ENCODE results near the gene GPR148. TPM values are rescaled to one million over a fixed set of nuclear protein-coding genes. Genes with fewer than 3 reads are reported as not detected.

GPR148 gene
- total RNA-seq, 2 donors from 2014 or later = not detected

DNA sequence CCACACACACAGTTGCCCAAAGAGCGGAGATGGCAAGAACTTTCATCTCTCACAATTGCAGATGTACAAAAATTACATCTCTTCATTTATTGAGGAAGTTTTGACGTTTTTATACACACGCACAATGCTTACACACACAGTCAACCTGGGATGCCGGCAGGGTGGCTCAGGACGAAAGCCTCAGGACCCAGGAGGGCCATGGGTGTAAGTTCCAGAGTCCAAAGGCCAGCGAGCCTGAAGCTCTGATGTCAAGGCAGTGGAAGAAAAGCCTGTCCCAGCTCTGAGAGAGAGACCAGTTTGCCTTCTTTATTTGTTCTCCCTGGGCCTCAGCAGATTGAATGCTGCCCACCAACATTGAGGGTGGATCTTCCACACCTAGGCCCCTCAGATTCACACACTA lies 36.6 kb downstream of the GPR148 start:
- H3K27ac ChIP-seq = no peak overlapping the region
- TF ChIP-seq, protein P1, sequence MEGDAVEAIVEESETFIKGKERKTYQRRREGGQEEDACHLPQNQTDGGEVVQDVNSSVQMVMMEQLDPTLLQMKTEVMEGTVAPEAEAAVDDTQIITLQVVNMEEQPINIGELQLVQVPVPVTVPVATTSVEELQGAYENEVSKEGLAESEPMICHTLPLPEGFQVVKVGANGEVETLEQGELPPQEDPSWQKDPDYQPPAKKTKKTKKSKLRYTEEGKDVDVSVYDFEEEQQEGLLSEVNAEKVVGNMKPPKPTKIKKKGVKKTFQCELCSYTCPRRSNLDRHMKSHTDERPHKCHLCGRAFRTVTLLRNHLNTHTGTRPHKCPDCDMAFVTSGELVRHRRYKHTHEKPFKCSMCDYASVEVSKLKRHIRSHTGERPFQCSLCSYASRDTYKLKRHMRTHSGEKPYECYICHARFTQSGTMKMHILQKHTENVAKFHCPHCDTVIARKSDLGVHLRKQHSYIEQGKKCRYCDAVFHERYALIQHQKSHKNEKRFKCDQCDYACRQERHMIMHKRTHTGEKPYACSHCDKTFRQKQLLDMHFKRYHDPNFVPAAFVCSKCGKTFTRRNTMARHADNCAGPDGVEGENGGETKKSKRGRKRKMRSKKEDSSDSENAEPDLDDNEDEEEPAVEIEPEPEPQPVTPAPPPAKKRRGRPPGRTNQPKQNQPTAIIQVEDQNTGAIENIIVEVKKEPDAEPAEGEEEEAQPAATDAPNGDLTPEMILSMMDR (IDR thresholded peaks at IDR 0.05) = no peak
- H3K9me3 ChIP-seq = no peaks in the 10 kb centered on the region
- no peak for DNase-seq (ENCODE audit: low spot score)
- no peaks in the 10 kb centered on the region for H3K36me3 ChIP-seq
- no peaks in the 10 kb centered on the region for H3K4me1 ChIP-seq (ENCODE audit: control insufficient read depth in 1 of 2, low read depth in 2 of 2)
- H3K4me3 ChIP-seq = no peak overlapping the region
- ATAC-seq (ENCODE audit: insufficient number of reproducible peaks, low FRiP score, low read depth) = no peak
- no peaks in the 10 kb centered on the region for H3K27me3 ChIP-seq (replicated peaks; ENCODE audit: insufficient read depth)

DNA sequence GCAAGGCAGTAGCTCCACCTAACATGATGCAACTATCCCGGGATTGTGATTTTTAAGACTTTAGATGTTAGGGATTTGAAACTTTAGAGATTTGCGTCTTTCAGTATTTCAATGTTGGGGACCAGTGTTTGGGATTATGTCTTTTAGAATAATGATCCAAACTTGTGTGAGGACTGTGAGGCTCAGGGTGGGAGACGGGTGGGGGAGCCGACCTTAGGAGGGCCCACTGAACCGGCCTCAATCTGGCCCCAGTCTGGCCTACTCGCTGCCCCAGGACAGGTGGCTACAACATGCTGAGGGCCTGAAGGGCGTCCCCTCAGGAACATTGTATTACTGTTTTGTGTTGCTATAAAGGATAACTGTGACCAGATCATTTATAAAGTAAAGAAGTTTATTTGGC lies 37.2 kb downstream of the GPR148 start:
- TF ChIP-seq, protein P1 (IDR thresholded peaks at IDR 0.05) = no peak
- H3K9me3 ChIP-seq = no peaks in the 10 kb centered on the region
- no peaks in the 10 kb centered on the region for H3K36me3 ChIP-seq
- H3K4me3 ChIP-seq = no peak overlapping the region
- DNase-seq (ENCODE audit: low spot score) = no peak
- H3K27ac ChIP-seq = no peak overlapping the region
- no peak for ATAC-seq (ENCODE audit: insufficient number of reproducible peaks, low FRiP score, low read depth)
- H3K27me3 ChIP-seq (replicated peaks; ENCODE audit: insufficient read depth) = no peaks in the 10 kb centered on the region
- H3K4me1 ChIP-seq (ENCODE audit: control insufficient read depth in 1 of 2, low read depth in 2 of 2) = no peaks in the 10 kb centered on the region

DNA sequence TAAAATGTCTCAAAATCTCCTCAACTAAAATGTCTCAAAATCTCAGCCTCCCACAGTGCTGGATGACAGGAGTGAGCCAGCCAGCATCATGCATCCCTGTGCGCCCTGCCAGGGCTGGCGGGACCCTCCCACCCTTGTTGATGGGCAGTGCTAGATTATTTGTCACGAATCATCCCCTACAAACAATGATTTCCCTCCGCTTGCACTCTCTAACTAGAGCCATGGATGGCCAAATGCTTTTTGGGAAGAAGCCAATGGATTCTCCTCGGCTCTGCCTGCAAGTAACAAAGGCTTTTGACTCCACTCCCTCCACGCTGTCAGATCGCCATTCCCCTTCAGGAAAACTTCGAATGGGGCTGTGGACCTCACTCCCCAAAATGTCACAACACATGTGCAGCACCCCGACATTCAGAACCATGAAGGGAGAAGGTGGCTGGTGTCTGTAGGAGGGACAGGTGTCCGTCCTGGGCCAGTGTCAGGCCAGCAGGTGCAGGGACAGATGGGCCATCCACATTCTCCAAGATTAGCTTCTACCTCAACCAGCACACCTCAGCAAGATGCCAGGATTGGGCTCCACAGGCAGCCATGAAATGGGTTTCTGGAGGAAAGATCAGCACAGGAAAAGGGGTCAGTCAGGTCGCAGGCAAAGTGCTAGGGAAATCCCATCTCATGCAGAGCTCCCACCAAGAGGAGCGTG lies 38.0 kb downstream of the GPR148 start:
- no peaks in the 10 kb centered on the region for H3K27me3 ChIP-seq (replicated peaks; ENCODE audit: insufficient read depth)

DNA sequence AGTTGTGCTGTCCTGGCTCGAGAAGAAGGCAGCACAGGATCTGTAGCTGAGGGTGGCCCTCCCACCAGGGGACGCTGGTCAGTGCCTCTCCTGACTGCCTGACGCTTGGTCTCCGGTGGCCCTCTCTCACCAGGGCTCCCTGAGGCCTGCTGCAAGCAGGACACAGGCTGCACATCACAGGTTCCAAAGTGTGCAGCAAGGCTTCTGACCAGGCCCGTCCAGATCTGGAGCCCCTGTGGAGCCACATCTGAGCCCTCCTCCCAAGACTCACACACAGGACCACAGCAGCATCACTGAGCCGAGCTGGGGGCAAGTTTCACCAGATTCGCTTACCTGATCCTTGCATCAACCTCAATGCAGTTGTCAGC lies 38.5 kb downstream of the GPR148 start:
- H3K4me1 ChIP-seq (ENCODE audit: control insufficient read depth in 1 of 2, low read depth in 2 of 2) = no peaks in the 10 kb centered on the region

More for the DNA sequence above, 38.0 kb downstream of the GPR148 start:
- H3K27ac ChIP-seq = no peak overlapping the region
- TF ChIP-seq, protein P1 (IDR thresholded peaks at IDR 0.05) = no peak
- H3K36me3 ChIP-seq = no peaks in the 10 kb centered on the region
- DNase-seq (ENCODE audit: low spot score) (no peak), ATAC-seq (ENCODE audit: insufficient number of reproducible peaks, low FRiP score, low read depth) (no peak)
- no peak overlapping the region for H3K4me3 ChIP-seq
- no peaks in the 10 kb centered on the region for H3K4me1 ChIP-seq (ENCODE audit: control insufficient read depth in 1 of 2, low read depth in 2 of 2)
- no peaks in the 10 kb centered on the region for H3K9me3 ChIP-seq

DNA sequence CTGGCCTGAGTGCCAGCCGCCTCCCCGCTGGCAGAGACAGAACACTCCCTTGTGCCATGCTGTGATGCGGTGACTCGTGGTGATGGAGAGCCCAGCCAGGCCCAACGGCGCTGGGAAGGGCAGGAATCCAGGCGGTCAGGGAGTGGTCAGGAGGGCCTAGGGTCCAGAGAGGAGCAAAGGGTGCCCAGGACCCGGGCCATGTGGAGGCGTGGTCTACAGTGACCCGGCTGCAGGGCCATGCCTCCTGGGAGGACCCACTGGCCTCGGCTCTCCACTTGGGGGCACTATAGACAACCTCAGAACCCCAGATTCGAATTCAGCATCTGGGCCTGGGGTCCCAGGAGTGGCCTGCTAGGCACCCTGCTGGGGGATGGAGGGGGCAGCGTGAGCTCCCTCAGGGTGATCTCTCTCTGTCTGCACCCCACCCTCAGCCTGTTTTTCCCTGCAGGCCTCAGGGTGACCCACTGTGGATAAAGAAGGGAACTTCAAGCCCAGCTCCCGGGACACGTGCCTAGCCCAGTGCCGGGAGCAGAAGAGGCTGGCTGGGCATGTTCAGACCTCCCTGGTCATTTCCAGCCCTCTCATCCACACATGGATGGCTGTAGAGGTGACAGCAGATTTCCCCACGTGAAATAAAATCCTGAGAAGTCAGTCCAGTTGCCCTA lies 39.5 kb downstream of the GPR148 start:
- TF ChIP-seq, protein P1 (IDR thresholded peaks at IDR 0.05) = no peak

More for the DNA sequence above, 38.5 kb downstream of the GPR148 start:
- Histone ChIP-seq H3K4me3 (no peak overlapping the region), H3K27ac (no peak overlapping the region), H3K27me3 (replicated peaks; ENCODE audit: insufficient read depth) (no peaks in the 10 kb centered on the region), H3K36me3 (no peaks in the 10 kb centered on the region), H3K9me3 (no peaks in the 10 kb centered on the region)
- no peak for DNase-seq (ENCODE audit: low spot score)
- no peak for ATAC-seq (ENCODE audit: insufficient number of reproducible peaks, low FRiP score, low read depth)
- TF ChIP-seq, protein P1 (IDR thresholded peaks at IDR 0.05) = no peak

More for the DNA sequence above, 39.5 kb downstream of the GPR148 start:
- no peaks in the 10 kb centered on the region for H3K36me3 ChIP-seq
- no peak overlapping the region for H3K27ac ChIP-seq
- ATAC-seq (ENCODE audit: insufficient number of reproducible peaks, low FRiP score, low read depth) = no peak
- H3K9me3 ChIP-seq = no peaks in the 10 kb centered on the region
- no peaks in the 10 kb centered on the region for H3K4me1 ChIP-seq (ENCODE audit: control insufficient read depth in 1 of 2, low read depth in 2 of 2)
- no peak overlapping the region for H3K4me3 ChIP-seq
- no peaks in the 10 kb centered on the region for H3K27me3 ChIP-seq (replicated peaks; ENCODE audit: insufficient read depth)
- DNase-seq (ENCODE audit: low spot score) = no peak
